GM18507 (cell line): ENCODE results near the gene PER2.

Experiments
- DNase-seq: peaks from one replicate; pipeline ENCODE4 v3.0.0; 2011; ENCODE audit warnings: low read depth; ENCODE audit not compliant: insufficient read length; ENCODE audit errors: extremely low spot score
- FAIRE-seq: peaks from 2 replicates; lab custom pipeline; 2011; peaks lifted over from hg19 to GRCh38; lab: Jason Lieb, UNC

PER2 gene

GRCh38 chr2:238254095-238254723 lies 34.2 kb downstream of the PER2 start:
- FAIRE-seq = no peak

GRCh38 chr2:238252766-238253630 lies 35.4 kb downstream of the PER2 start:
- no peak for FAIRE-seq
- DNase-seq = no peak

More at GRCh38 chr2:238254095-238254723, 34.2 kb downstream of the PER2 start:
- DNase-seq = no peak

GRCh38 chr2:238251986-238252385 lies 36.4 kb downstream of the PER2 start:
- DNase-seq (no peak), FAIRE-seq (no peak)

GRCh38 chr2:238251331-238251730 lies 37.1 kb downstream of the PER2 start:
- FAIRE-seq = no peak
- no peak for DNase-seq

- no peak for DNase-seq
- FAIRE-seq = no peak
Observed at GRCh38 chr2:238250896-238251295, 37.5 kb downstream of the PER2 start.

- DNase-seq (no peak), FAIRE-seq (no peak)
Observed at GRCh38 chr2:238247841-238248453, 40.5 kb downstream of the PER2 start.

- FAIRE-seq = no peak
- no peak for DNase-seq
Observed at GRCh38 chr2:238247002-238247822, 41.2 kb downstream of the PER2 start.

- FAIRE-seq = no peak
- no peak for DNase-seq
Observed at GRCh38 chr2:238244151-238244550, 44.3 kb downstream of the PER2 start.

- DNase-seq (no peak), FAIRE-seq (no peak)
Observed at GRCh38 chr2:238243496-238244076, 44.8 kb downstream of the PER2 start.

GRCh38 chr2:238242731-238243495 lies 45.5 kb downstream of the PER2 start:
- DNase-seq (no peak), FAIRE-seq (no peak)

GRCh38 chr2:238241970-238242369 lies 46.4 kb downstream of the PER2 start:
- no peak for DNase-seq
- FAIRE-seq = no peak

GRCh38 chr2:238240757-238241711 lies 47.4 kb downstream of the PER2 start:
- FAIRE-seq = no peak
- DNase-seq = no peak

GRCh38 chr2:238239863-238240756 lies 48.3 kb downstream of the PER2 start, which contains the start of gene HES6:
HES6 (minus strand) TSS chr2:238240038; CDS start chr2:238239905, 133 bp downstream.
- peak; percentile 78 for FAIRE-seq
- DNase-seq = peak; percentile 92

- FAIRE-seq (no peak), DNase-seq (no peak)
Observed at GRCh38 chr2:238239543-238239862, 48.9 kb downstream of the PER2 start.

- no peak for DNase-seq
- FAIRE-seq = no peak
Observed at GRCh38 chr2:238238766-238239542, 49.5 kb downstream of the PER2 start.

- FAIRE-seq = no peak
Observed at GRCh38 chr2:238238311-238238765, 50.1 kb downstream of the PER2 start.

More at GRCh38 chr2:238238311-238238765, 50.1 kb downstream of the PER2 start:
- DNase-seq = no peak
